KOPT-K1 (cell line): ENCODE measurements around the gene CLBA1.

Experiments used
- H3K27ac ChIP-seq: fragments of 200-600 bp; sonication (generic); 2 replicates; pipeline ENCODE4 v1.5.1; 2016; ENCODE audit warnings: antibody characterized with exemption, mild to moderate bottlenecking, low read depth, low read length; ENCODE audit not compliant: poor library complexity, severe bottlenecking
- H3K36me3 ChIP-seq: fragments of 200-600 bp; sonication (generic); 2 replicates; pipeline ENCODE4 v1.5.1; 2017; ENCODE audit warnings: antibody characterized with exemption, mild to moderate bottlenecking, low read length, moderate library complexity; ENCODE audit not compliant: insufficient read depth
- H3K9me3 ChIP-seq: fragments of 200-600 bp; sonication (generic); 2 replicates; pipeline ENCODE4 v1.5.1; 2017; ENCODE audit warnings: antibody characterized with exemption, low read length, mild to moderate bottlenecking; ENCODE audit not compliant: insufficient read depth, poor library complexity, severe bottlenecking

The CLBA1 gene

GRCh38 chr14:105012171-105012985 lies 26.8 kb downstream of the CLBA1 start:
- H3K27ac ChIP-seq: no peak overlapping the region
- no peaks in the 10 kb centered on the region for H3K9me3 ChIP-seq
- peaks cover 100% of the 10 kb centered on the region for H3K36me3 ChIP-seq

- Histone ChIP-seq H3K9me3 (no peaks in the 10 kb centered on the region), H3K36me3 (peaks cover 99% of the 10 kb centered on the region), H3K27ac (no peak overlapping the region)
These were observed 27.7 kb downstream of the CLBA1 start for GRCh38 chr14:105013150-105013785.

GRCh38 chr14:105014032-105014431 lies 28.4 kb downstream of the CLBA1 start:
- Histone ChIP-seq H3K9me3 (no peaks in the 10 kb centered on the region), H3K36me3 (peaks cover 99% of the 10 kb centered on the region), H3K27ac (no peak overlapping the region)

GRCh38 chr14:105014631-105015030 lies 29.0 kb downstream of the CLBA1 start:
- Histone ChIP-seq H3K36me3 (peaks cover 99% of the 10 kb centered on the region), H3K27ac (no peak overlapping the region), H3K9me3 (no peaks in the 10 kb centered on the region)

- no peaks in the 10 kb centered on the region for H3K9me3 ChIP-seq
- peaks cover 96% of the 10 kb centered on the region for H3K36me3 ChIP-seq
- no peak overlapping the region for H3K27ac ChIP-seq
These were observed 29.7 kb downstream of the CLBA1 start for GRCh38 chr14:105015242-105015641.

GRCh38 chr14:105015905-105016304 lies 30.3 kb downstream of the CLBA1 start:
- Histone ChIP-seq H3K27ac (no peak overlapping the region), H3K9me3 (no peaks in the 10 kb centered on the region), H3K36me3 (peaks cover 89% of the 10 kb centered on the region)

- H3K9me3 ChIP-seq: no peaks in the 10 kb centered on the region
- H3K27ac ChIP-seq: no peak overlapping the region
- H3K36me3 ChIP-seq: peaks cover 64% of the 10 kb centered on the region
These were observed 32.8 kb downstream of the CLBA1 start for GRCh38 chr14:105018414-105018813.

GRCh38 chr14:105019861-105020814 lies 34.5 kb downstream of the CLBA1 start:
- peak overlapping the region; percentile 99 for H3K27ac ChIP-seq
- peaks cover 47% of the 10 kb centered on the region for H3K36me3 ChIP-seq
- H3K9me3 ChIP-seq: no peaks in the 10 kb centered on the region

GRCh38 chr14:105020815-105021655 lies 35.4 kb downstream of the CLBA1 start, which contains the start of gene CDCA4:
Gene CDCA4 (minus strand): TSS chr14:105021083. CDS start chr14:105011929, 9,154 bp downstream.
- Histone ChIP-seq H3K36me3 (peaks cover 38% of the 10 kb centered on the region), H3K27ac (peak within 1 kb of the TSS; percentile 99), H3K9me3 (no peaks in the 10 kb centered on the region)

- peaks cover 30% of the 10 kb centered on the region for H3K36me3 ChIP-seq
- no peaks in the 10 kb centered on the region for H3K9me3 ChIP-seq
- peak overlapping the region; percentile 84 for H3K27ac ChIP-seq
These were observed 36.2 kb downstream of the CLBA1 start for GRCh38 chr14:105021656-105022275.

- Histone ChIP-seq H3K36me3 (peaks cover 25% of the 10 kb centered on the region), H3K27ac (no peak overlapping the region), H3K9me3 (no peaks in the 10 kb centered on the region)
These were observed 36.7 kb downstream of the CLBA1 start for GRCh38 chr14:105022276-105022670.

GRCh38 chr14:105023144-105023543 lies 37.6 kb downstream of the CLBA1 start:
- H3K27ac ChIP-seq: no peak overlapping the region
- no peaks in the 10 kb centered on the region for H3K9me3 ChIP-seq
- peaks cover 17% of the 10 kb centered on the region for H3K36me3 ChIP-seq

- Histone ChIP-seq H3K27ac (no peak overlapping the region), H3K36me3 (peaks cover 10% of the 10 kb centered on the region)
These were observed 38.3 kb downstream of the CLBA1 start for GRCh38 chr14:105023791-105024480.

More at GRCh38 chr14:105023791-105024480, 38.3 kb downstream of the CLBA1 start:
- no peaks in the 10 kb centered on the region for H3K9me3 ChIP-seq
